Stimulated activated naive CD8-positive, alpha-beta T cell treated with anti-CD3 and anti-CD28 coated beads, Interleukin-15, Interleukin-2, amounts not matched to agents 100 U/mL and 50 U/mL, for 24 hours (primary cell): ENCODE data around the gene KPNA1.

ENCODE experiments used
- ATAC-seq: fragments of 150-1000 bp; cut with Tn5 transposase; one replicate; pipeline ENCODE4 v1.10.0; 2021
- DNase-seq: peaks from one replicate; pipeline ENCODE4 v3.0.0; 2021

The KPNA1 gene

DNA sequence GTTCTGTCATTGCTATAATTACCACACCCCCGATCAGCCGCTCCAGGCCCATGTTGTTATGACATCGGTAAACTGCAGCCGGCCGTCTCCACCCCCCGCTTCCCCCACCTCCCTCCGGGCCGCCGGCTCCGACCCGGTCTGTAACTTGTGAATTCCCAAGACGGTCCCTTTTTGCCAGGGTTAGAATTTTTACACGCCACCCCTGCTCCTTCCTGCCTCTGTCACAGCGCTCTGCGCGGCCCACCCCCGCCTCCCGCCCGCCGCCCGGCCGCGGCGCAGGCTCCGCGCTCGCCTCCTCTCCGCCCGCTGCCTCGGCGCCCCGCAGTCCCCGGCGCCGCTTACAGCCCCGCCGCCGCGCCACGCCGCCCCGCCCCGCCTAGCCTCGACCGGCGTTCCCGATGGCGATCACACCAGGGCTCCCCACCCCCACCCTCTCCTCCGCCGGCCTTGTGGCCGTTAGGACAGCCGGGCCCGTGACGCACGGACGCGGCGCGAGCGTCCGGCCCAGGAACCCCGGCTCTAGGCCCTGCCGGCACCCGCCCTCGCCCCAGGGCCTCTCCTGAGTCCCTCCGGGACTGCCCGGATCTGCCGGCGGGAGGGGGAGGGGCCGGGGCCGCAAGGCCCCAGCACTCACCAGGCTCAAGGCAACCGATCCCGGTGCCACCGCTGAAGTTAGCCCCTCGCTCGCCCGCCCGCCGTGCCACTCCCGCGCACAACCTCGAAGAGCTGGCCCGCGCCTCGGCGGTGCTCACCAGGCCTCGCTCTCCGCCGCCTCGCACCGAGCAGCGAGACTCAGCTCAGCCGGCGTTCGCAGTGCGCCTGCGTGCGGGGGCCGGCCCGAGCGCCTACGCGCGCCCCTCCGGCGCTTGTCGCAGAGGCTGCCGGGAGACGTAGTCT is at the start of gene KPNA1:
TSS of gene KPNA1 (minus strand) at position 817 of the 897 bp plus-strand sequence. CDS start 18,374 bp downstream, outside the sequence.
- DNase-seq (peak; percentile 90), ATAC-seq (peak; percentile 90)

DNA sequence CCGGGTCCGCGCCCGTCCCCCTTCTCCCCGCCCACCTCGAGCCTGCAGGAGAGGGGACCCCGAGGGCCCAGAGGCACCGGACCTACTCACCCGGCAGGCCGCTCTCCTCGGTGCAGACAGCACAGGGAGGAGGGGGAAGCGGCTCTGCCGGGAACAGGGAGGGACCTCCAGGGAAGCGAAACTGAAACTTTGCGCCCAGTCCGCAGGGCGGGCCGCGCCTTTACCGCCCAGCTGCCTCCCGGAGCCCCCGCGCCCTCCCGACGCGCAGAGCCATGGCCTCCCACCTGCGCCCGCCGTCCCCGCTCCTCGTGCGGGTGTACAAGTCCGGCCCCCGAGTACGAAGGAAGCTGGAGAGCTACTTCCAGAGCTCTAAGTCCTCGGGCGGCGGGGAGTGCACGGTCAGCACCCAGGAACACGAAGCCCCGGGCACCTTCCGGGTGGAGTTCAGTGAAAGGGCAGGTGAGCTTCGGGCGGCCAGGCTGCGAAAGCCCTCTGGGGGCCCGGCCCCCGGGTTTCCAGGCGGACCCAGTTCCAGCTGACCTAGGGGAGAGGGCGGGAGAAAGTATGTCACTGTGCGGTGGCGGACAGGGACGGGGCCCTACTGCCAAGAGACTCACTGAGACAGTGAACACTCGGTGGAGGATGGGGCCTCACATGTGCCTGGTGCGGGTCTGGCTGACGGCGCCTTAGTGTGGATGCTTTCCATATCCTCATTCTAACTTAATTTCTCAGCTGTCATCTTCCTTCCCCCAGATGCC is 49.6 kb upstream of the KPNA1 start, which contains the start of the genes DTX3L and PARP9:
TSS of gene DTX3L (plus strand) at position 184 of the 758 bp plus-strand sequence. CDS start at position 273, 89 bp downstream.
TSS of gene PARP9 (minus strand) at position 146 of the 758 bp plus-strand sequence. CDS start 4,680 bp downstream, outside the sequence.
- ATAC-seq (peak; percentile 88), DNase-seq (peak; percentile 81)

DNA sequence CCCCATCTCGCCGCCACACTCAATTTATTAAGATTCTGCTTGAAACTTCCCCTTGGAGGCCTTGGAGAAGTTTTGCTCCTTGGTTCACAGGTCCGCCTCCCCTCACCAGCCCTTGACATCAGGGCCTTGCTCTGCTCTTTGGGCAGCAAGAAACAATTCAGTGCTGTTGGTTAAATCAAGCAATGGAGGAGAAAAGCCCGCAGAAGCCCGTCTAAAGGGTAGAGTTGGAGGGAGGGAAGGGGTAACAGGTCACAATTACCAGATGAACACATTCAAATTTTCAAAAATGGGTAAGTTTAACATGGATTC is 48.9 kb upstream of the KPNA1 start:
- DNase-seq (peak; percentile 27), ATAC-seq (no peak)

DNA sequence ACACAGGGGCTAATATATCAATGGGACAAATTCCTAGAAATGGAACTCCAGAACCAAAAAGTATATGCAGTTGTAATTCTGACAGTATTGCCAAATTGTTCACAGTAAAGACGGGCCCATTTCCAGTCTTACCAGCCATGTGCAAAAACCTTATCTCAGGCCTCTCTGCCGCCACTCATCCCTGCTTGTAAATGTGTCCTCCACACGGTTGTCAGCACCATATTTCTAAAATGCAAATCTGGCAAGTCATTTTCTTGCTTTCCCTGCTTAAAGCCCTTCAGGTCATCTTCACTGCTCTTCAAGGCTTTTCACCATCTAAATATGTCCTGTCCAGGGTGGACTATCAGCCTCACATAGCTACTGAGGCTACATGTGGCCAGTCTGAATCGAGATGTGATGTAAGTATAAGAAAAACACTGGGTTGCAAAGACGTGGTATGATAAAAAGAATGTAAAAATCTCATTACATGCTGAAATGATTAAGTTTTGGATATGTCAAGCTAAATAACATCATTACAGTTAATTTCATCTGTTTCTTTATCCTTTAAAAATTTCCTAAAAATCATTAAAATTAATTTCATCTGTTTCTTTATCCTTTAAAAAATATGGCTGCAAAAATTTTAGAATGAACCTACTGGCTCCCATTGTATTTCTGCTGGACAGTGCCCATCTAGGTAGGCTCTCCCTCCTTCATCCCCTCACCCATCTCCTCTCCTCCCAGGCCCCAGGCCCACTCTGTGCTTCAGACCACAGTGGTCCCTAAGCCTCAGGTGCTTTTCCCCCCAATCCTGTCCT is 48.4 kb upstream of the KPNA1 start:
- DNase-seq = no peak
- ATAC-seq = no peak

DNA sequence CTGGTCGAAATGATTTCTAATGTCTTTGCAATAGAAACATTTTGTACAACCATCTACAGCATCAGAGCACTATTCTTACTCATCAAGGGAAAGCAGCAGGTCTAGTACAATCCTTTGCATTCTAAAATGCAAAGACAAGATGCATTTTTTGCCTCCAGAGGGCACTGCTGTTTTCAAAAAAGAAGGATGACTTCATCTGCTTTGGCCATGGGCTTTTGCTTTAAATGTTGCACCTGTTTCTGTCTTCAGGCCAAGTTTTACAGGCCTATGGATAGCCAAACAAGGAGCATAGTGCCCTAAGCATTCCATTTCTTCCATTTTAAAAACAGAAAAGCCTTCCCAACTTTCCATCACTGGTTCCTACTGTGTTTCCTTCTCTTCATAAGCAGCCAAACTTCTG is 45.9 kb upstream of the KPNA1 start:
- ATAC-seq (peak; percentile 35), DNase-seq (peak; percentile 55)

DNA sequence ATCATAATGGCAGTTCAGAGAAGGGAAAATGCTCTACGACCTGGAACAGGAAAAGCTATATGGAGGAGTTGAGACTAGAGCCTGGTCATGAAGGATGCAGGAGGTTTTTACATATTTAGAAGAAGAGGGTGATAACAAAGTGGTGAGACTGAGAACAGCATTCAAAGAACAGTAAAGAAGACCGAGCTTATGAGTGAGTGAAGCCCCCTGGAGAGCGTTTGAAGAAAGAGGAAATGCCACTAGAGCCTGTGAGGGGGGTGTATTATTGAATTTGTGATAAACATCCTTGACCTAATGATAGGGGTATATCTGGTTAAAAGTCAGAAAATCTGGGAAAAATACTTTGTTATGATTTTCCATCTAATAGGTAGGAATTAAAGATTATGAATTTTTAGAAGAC is 45.2 kb upstream of the KPNA1 start:
- ATAC-seq (no peak), DNase-seq (no peak)

DNA sequence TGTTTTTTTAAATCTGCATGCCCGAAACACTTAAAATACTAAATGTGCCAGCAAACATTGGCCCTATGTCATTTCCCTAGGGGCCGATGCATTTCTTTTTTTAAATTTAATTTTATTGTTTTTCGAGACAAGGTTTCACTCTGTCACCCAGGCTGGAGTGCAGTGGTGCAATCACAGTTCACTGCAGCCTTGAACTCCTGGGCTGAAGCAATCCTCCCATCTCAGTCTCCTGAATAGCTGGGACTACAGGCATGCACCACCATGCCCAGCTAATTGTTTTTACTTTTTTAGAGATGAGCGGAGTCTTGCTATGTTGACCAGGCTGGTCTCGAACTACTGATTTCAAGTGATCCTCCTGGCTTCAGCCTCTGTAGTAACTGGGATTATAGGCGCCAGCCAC is 43.9 kb upstream of the KPNA1 start:
- DNase-seq (no peak), ATAC-seq (no peak)

DNA sequence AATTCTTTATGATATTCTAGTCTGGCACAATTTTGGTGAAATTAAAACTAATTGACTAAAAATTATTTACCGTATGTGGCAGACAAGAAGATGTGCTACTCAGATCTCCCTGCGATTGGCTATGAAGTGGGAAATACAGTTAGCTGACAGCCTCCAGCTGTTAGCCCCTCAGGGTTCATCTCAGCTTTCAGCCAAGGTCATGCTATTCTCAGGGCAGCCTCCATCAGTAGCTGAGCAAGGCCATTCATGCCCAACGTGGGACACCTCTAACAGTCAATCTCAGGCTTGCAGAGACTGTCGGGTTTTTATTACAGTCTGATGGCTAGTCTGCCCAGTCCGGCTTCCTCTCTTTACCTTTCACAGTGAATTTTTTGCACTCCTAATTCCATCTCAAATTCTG is 42.6 kb upstream of the KPNA1 start:
- no peak for DNase-seq
- no peak for ATAC-seq

DNA sequence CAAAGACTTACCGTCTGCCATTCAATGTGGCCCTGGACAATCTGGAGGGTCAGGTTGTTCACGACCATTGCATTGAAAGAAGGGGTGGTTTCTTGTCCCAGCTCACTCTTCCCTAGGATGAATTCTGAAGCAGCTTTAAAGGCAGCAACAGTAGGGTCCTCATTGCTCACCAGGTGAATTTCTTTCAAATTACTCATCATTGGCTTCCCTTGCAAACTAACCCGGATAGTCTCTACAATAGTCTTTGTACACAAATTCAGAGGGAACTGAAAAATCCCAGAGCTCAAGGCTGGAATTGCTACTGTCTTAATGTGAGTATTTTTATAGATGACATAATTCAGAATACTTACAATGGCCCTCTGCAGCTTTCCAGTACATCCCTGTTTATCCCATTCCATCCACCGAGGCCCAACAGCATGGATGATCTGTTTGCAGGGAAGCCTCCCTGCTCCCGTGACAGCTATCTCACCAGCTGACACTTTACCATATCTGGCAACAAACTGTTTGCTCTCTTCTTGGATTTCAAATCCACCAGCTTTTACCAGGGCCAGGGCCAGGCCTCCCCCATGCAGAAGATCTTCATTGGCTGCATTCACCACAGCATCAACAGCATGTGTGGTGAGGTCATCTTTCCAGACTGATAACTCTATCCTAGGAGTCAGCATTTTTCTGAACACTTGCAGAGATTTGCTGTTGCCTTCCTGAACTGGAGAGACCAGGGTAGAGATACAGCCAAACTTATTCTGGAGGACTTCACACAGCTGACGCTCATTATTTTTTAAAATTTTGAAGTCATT is 40.7 kb upstream of the KPNA1 start:
- no peak for DNase-seq
- ATAC-seq = no peak

DNA sequence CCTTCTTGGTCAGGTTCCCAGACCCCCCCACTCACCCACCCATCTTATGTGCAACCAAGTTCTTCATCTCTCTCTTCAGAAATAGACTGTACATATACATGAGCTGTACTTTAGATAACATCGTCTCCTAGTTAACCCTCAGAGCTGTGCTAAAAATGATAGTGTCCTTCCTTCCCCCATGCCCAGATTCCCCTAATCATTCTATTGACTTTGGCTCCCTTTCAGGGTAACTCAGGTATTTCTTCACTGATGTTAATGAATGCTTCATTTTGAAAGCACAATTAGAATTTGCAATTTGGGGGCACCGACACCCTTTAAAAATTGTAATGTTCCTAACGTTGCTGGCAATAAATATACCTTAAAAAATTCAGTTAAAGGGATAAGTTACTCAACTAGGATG is 38.4 kb upstream of the KPNA1 start:
- DNase-seq = no peak
- ATAC-seq = no peak

DNA sequence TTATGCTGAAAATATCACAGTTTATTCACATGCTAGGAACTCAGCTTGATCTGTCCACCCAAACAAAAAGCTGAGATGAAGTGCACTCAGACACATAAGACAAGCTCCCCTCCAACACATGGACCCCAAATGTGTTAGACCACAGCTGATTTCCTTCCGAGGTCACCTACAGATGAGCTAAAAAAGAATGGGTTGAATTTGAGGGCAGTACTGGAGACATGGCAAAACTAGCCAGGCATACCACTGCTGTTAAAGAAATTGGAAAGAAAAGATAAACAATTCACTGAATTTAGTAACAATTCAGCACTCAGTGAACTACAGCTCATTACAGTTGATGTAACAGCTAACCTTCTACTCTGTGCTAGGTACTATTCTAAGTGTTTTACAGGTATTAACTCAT is 33.9 kb upstream of the KPNA1 start:
- DNase-seq (no peak), ATAC-seq (no peak)

DNA sequence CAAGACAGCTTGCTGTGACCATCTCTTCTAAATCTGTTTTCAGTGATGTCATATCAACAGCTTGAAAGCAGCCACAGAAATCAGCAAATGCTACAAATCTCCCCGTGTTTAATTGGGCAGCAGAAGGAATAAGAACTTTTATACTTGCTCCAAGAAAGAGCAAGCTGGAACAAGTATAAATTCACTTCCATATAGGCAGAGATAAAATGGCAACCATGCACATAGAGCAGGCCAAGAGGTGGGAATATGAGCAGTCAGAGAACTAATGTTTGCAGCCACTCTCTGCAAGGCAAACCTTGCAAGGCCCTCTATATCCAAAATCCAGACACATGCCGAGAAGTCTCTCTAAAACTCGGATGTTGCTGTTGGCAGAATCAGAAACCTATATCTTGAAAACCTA is 33.3 kb upstream of the KPNA1 start:
- ATAC-seq = no peak
- no peak for DNase-seq

DNA sequence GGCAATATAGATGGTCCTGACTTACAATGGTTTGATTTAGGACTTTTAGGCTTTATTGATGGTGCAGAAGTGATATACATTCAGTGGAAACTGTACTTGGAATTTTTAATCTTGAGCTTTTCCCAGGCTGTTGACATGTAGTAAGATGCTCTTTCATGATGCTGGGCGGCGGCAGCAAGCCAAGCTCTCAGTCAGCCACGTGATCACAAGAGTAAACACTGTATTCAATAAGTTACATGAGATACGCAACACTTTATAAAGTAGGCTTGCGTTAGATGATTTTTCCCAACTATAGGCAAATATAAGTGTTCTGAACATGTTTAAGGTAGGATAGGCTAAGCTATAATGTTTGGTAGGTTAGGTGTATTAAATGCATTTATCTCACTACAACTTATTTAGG is 31.4 kb upstream of the KPNA1 start:
- no peak for ATAC-seq

DNA sequence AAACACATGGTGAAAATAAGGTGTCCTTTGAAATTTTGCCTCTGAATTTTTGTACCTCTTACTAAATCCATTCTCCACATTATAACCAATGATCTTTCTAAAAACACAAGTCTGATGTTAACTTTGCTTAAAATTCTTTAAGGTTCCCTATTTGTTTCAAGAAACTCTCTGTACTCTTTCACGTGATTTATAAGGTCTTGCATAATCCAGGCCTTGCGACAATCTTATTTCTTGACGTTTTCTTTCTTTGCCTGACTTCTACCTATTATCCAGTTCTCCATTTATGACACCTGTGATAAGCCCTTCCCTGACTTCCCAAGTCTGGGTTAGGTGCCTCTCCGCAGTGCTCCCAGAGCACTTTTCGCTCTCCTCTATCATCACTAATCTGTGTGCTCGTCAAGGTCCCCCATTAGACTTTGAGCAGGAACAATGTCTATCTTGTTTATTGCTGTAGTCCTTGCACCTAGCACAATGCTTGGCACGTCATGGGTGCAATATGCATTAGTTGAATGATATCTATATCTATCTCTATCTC is 24.3 kb upstream of the KPNA1 start:
- no peak for ATAC-seq
- DNase-seq = no peak

More for the DNA sequence above, 31.4 kb upstream of the KPNA1 start:
- no peak for DNase-seq

DNA sequence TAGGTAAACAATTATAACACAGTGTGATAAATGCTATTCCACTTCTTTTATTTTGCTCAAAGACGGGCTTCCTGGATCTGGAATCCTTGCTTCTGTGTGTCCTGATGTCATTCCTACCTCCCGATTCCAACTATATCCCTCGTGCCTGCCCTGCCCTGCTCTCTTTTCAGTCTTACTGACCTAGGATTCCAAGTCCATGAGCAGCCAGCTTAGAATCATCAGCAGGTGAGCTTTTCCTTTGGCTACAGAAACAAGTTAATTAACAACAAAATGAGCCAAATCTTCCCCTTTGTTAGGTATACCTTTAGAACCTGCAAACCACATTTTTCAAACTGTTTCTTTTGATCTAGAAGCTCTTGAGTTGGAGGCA is 21.9 kb upstream of the KPNA1 start:
- ATAC-seq (no peak), DNase-seq (no peak)

DNA sequence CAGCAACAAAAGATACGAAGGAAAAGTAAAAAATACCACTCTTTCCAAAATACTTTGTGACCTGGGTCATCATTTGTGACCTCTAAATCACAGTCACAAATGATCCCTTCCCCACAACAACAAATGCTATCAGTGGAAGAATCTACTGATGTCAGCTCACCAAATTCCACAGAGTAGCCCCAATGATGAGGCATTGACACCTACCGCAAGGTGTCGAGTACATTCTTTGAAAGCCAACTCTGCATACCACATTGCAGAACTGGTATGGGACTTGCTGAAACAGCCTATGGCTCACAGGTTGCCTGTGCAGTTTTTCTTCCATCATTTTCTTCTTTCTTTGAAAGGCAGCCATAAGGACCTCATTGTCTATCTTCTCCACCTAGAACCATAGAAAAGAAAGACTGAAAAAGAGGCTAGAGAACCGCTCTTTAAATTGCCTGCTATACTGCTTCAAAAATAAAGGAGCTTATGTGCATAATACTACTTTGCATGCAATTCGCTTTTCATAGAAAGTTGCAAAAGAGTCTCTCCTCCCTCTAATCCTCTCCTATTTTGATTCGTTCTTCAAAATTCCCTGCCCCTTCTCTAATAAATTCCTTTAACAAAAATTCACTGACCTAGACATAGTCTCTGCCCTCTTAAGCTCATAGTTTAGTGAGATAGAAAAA is 21.4 kb upstream of the KPNA1 start:
- ATAC-seq = no peak
- no peak for DNase-seq

DNA sequence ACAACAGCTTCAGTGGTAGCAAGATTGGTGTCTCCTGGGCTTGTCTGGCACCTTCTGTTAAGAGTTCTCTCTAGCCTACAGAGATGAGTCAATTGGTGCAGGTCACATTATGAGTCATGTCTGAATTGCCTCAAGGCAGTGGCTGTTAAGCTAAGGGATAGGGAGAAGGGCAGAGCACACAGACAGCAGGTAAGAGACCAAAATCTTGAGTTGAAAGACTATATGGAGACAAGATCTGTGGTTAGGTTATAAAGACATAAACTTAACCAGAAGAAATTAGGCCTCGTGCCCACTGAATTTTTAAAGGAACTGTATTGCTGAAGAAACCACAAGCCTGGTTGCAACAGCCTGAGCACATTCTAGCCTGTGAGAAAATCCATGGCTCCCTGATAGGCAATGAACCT is 19.2 kb upstream of the KPNA1 start:
- peak; percentile 100 for ATAC-seq

DNA sequence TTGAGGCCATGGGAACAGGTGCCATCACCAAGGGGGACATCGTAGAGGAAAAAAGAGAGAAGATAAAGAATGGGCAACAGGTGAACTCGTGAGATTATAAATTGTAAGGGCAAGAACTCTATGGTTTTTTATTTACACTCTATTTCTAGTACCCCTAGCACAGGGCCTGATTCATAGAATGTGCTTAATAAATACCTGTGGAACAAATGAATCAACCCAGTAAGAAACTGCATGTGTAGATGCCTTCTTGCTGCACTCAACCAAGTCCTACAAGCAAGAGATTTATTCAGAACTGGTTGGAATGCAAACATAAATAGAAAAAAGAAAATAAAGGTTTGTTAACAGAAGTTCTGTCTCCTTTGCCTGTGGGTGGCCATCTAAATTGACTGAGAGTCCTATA is 18.7 kb upstream of the KPNA1 start:
- ATAC-seq (no peak), DNase-seq (no peak)

More for the DNA sequence above, 19.2 kb upstream of the KPNA1 start:
- peak; percentile 46 for DNase-seq

DNA sequence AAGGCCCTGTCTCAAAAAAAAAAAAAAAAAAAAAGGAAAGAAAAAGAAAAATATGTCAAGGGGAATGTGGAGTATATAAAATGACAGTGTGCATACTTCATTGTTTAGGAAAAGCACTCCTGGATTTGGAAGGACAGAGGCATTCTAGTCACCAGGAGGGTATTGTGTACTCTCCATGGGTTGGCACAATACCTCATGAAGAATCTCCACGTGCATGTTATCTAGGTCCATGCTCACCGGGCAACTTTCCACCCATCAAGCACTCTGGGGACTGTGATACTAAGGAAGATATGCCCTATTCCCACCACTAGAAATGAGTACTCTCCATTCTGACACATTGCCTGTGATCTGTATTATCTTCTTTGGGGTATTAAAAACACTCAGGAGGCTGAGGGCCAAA is 15.4 kb upstream of the KPNA1 start:
- ATAC-seq = no peak

DNA sequence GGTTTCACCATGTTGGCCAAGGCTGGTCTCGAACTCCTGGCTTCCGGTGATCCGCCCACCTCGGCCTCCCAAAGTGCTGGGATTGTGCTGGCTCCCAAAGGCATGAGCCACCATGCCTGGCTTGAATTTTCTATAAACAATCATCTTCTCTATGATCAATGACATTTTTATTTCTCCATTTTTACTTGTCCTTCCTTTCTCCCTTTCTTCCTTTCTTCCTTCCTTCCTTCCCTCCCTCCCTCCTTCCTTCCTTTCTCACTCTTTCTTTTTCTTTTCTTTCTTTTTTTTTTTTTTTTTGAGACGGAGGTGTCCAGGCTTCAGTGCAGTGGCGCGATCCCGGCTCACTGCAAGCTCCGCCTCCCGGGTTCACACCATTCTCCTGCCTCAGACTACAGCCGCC is 8.6 kb upstream of the KPNA1 start:
- DNase-seq (no peak), ATAC-seq (no peak)

More for the DNA sequence above, 15.4 kb upstream of the KPNA1 start:
- no peak for DNase-seq

DNA sequence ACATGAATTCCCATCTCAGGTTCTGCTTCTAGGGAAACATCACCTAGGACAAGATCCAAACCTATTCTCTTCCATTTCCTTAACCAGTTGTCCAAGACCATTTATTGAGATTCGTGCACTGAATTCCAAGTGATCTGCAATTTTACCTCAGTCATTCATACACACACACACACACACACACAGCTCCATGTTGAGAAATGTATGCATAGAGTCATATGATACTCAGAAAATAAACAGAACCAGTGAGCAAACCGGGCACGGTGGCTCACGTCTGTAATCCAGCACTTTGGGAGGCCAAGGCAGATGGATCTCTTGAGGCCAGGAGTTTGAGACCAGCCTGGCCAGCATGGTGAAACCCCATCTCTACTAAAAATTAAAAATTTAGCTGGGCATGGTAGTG is 6.1 kb upstream of the KPNA1 start:
- DNase-seq = no peak
- ATAC-seq = no peak
